HG02571 (cell line): ENCODE measurements around the gene DNHD1.
A peak's percentile ranks its signal among the peaks of the same experiment; 100 is the strongest.

Experiments used
- ATAC-seq: cut with Tn5 transposase; IDR thresholded peaks from one replicate; pipeline ENCODE4 v1.9.1; 2021; ENCODE audit warnings: mild to moderate bottlenecking, moderate library complexity; ENCODE audit not compliant: unreplicated experiment

DNHD1 gene

GRCh38 chr11:6583584-6583983, 86.5 kb downstream of the DNHD1 start:
- no peak for ATAC-seq

GRCh38 chr11:6584528-6584927, 87.4 kb downstream of the DNHD1 start:
- ATAC-seq = no peak

GRCh38 chr11:6586434-6587359, 89.6 kb downstream of the DNHD1 start:
- no peak for ATAC-seq

GRCh38 chr11:6587360-6587953, 90.4 kb downstream of the DNHD1 start:
- ATAC-seq = no peak

GRCh38 chr11:6588018-6588417, 90.9 kb downstream of the DNHD1 start:
- no peak for ATAC-seq

- no peak for ATAC-seq
Measured at GRCh38 chr11:6594142-6594768, 97.2 kb downstream of the DNHD1 start.

- no peak for ATAC-seq
Measured at GRCh38 chr11:6596239-6596877, 99.3 kb downstream of the DNHD1 start.

- no peak for ATAC-seq
Measured at GRCh38 chr11:6598555-6598954, 101.5 kb downstream of the DNHD1 start.

- ATAC-seq = no peak
Measured at GRCh38 chr11:6599449-6599848, 102.4 kb downstream of the DNHD1 start.

- ATAC-seq = no peak
Measured at GRCh38 chr11:6599881-6600390, 102.9 kb downstream of the DNHD1 start.

GRCh38 chr11:6601041-6601461, 104.0 kb downstream of the DNHD1 start:
- ATAC-seq = no peak

GRCh38 chr11:6602096-6602940, 105.2 kb downstream of the DNHD1 start:
- ATAC-seq = no peak

- ATAC-seq = peak; percentile 66
Measured at GRCh38 chr11:6603287-6604080, 106.4 kb downstream of the DNHD1 start, which contains the start of the genes ILK and RRP8. ILK (plus strand) TSS chr11:6603774; CDS start chr11:6604272, 498 bp downstream. RRP8 (minus strand) TSS chr11:6603616; CDS start chr11:6603502, 114 bp downstream.

- ATAC-seq = peak; percentile 37
Measured at GRCh38 chr11:6604081-6604626, 107.1 kb downstream of the DNHD1 start.

- no peak for ATAC-seq
Measured at GRCh38 chr11:6604790-6605189, 107.7 kb downstream of the DNHD1 start.

- peak; percentile 42 for ATAC-seq
Measured at GRCh38 chr11:6606471-6607189, 109.5 kb downstream of the DNHD1 start.

GRCh38 chr11:6607190-6607795, 110.2 kb downstream of the DNHD1 start:
- ATAC-seq = no peak

GRCh38 chr11:6608011-6608410, 110.9 kb downstream of the DNHD1 start:
- no peak for ATAC-seq
